IMR-90 (cell line): ENCODE data around the gene CYSRT1.

ENCODE experiments used
- BHLHE40 ChIP-seq: fragments of 150-350 bp; IDR thresholded peaks from 2 replicates; pipeline ENCODE4 v1.6.1; 2016; ENCODE audit warnings: mild to moderate bottlenecking, low read depth, low read length
- CEBPB ChIP-seq: IDR thresholded peaks from 2 replicates; pipeline ENCODE4 v1.6.1; 2012; ENCODE audit warnings: low read depth, low read length, improper control_type of control experiment
- CHD1 ChIP-seq: IDR thresholded peaks from 2 replicates; pipeline ENCODE4 v1.6.1; 2012; ENCODE audit warnings: low read depth, low read length, improper control_type of control experiment
- CTCF ChIP-seq: conservative IDR thresholded peaks from 2 replicates; pipeline ENCODE4 v1.5.1; 2012; ENCODE audit warnings: mild to moderate bottlenecking, low read depth, low read length, improper control_type of control experiment
- FOS ChIP-seq: fragments of 150-350 bp; IDR thresholded peaks from 2 replicates; pipeline ENCODE4 v1.6.1; 2016; ENCODE audit warnings: low read depth, low read length
- MAFK ChIP-seq: IDR thresholded peaks from 2 replicates; pipeline ENCODE4 v1.6.1; 2012; ENCODE audit warnings: low read depth, low read length, improper control_type of control experiment
- MAZ ChIP-seq: IDR thresholded peaks from 2 replicates; pipeline ENCODE4 v1.6.1; 2012; ENCODE audit warnings: low read depth, mild to moderate bottlenecking, low read length, improper control_type of control experiment, moderate library complexity, borderline replicate concordance
- NFE2L2 ChIP-seq: fragments of 150-350 bp; IDR thresholded peaks from 2 replicates; pipeline ENCODE4 v1.6.1; 2016; ENCODE audit warnings: low read depth, mild to moderate bottlenecking, low read length
- POLR2A ChIP-seq: IDR thresholded peaks from 2 replicates; pipeline ENCODE4 v1.6.1; 2012; ENCODE audit warnings: mild to moderate bottlenecking, low read depth, low read length
- RAD21 ChIP-seq: IDR thresholded peaks from 2 replicates; pipeline ENCODE4 v1.6.1; 2012; ENCODE audit warnings: low read length, improper control_type of control experiment
- SMC3 ChIP-seq: fragments of 150-350 bp; IDR thresholded peaks from 2 replicates; pipeline ENCODE4 v1.6.1; 2016; ENCODE audit warnings: low read depth, mild to moderate bottlenecking, antibody characterized with exemption, low read length, moderate library complexity
- TF ChIP-seq, protein P1 (sequence below): fragments of 150-350 bp; IDR thresholded peaks from 2 replicates; pipeline ENCODE4 v1.6.1; 2017; ENCODE audit warnings: mild to moderate bottlenecking, antibody characterized with exemption, low read length, low read depth
- TF ChIP-seq, protein P2 (sequence below): fragments of 150-350 bp; IDR thresholded peaks from 2 replicates; pipeline ENCODE4 v1.6.1; 2016; ENCODE audit warnings: low read depth, mild to moderate bottlenecking, low read length, moderate library complexity, borderline replicate concordance

DNA sequence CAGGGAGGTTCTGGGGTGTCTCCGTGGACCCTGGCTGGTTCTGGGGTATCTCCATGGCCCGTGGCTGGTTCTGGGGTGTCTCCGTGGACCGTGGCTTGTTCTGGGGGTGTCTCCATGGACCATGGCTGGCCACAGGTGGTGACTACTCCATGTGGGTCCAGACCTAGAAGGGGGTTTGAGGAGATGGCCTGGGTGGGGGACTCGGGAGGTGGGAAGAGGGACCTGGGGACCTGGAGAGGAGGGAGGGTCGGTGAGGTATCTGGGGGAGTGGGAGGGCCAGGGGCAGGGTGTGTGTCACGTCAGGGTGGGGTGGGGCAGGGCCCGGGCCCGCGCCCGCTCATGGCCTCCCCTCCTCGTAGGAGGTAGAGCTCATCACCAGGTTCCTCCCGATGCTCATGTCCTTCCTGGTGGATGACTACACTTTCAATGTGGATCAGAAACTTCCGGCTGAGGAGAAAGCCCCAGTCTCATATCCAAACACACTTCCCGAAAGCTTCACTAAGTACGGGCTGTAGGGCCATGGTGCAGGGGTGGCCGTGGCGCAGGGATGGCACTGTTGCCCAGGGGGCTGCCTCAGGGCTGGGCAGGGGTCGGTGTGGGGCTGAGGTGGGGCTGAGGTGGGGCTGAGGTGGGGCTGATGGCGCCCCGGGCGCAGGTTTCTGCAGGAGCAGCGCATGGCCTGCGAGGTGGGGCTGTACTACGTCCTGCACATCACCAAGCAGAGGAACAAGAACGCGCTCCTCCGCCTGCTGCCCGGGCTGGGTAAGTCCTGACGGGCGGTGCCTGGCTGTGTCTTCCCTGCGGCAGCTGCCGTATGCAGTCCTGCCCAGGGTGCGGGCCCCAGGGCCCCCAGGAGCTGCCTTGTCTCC, 41.8 kb downstream of the CYSRT1 start:
- TF ChIP-seq CTCF (no peak), MAFK (no peak), RAD21 (no peak), CHD1 (no peak), CEBPB (no peak), POLR2A (no peak), BHLHE40 (no peak), MAZ (no peak), NFE2L2 (no peak), SMC3 (no peak), FOS (no peak)
- TF ChIP-seq, protein P1, sequence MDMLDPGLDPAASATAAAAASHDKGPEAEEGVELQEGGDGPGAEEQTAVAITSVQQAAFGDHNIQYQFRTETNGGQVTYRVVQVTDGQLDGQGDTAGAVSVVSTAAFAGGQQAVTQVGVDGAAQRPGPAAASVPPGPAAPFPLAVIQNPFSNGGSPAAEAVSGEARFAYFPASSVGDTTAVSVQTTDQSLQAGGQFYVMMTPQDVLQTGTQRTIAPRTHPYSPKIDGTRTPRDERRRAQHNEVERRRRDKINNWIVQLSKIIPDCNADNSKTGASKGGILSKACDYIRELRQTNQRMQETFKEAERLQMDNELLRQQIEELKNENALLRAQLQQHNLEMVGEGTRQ: no peak
- TF ChIP-seq, protein P2, sequence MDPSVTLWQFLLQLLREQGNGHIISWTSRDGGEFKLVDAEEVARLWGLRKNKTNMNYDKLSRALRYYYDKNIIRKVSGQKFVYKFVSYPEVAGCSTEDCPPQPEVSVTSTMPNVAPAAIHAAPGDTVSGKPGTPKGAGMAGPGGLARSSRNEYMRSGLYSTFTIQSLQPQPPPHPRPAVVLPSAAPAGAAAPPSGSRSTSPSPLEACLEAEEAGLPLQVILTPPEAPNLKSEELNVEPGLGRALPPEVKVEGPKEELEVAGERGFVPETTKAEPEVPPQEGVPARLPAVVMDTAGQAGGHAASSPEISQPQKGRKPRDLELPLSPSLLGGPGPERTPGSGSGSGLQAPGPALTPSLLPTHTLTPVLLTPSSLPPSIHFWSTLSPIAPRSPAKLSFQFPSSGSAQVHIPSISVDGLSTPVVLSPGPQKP: no peak
